Esophagus squamous epithelium (tissue), 4 donors: ENCODE measurements around the gene PDE9A.

Experiments used
- CTCF ChIP-seq, 6 experiments: fragments of 450-650 bp in 4 of 6; fragments of 200-600 bp in 2 of 6; sonication (generic) in 2 of 6; IDR thresholded peaks; one replicate each; pipeline ENCODE4 v1.5.1; 2016 to 2019; ENCODE audit warnings: antibody characterized with exemption in 6 of 6, mild to moderate bottlenecking in 4 of 6, moderate library complexity in 4 of 6
- POLR2A ChIP-seq, 4 donors: fragments of 450-650 bp; IDR thresholded peaks; one replicate each; pipeline ENCODE4 v1.6.1; 2017; ENCODE audit warnings: antibody characterized with exemption in 4 of 4, mild to moderate bottlenecking in 4 of 4, moderate library complexity in 3 of 4

GRCh38 chr21:42781971-42782722 lies 128.7 kb downstream of the PDE9A start:
- TF ChIP-seq CTCF (IDR thresholded peaks at IDR 0.05) (no peak), POLR2A (IDR thresholded peaks at IDR 0.05) (no peak)
